Tibial artery (tissue), 4 donors: ENCODE measurements around the gene DLGAP1.

Experiments
- DNase-seq, 2 donors: peaks; one replicate each; pipeline ENCODE4 v3.0.0-alpha.2; 2019
- H3K27ac ChIP-seq, 2 donors: fragments of 200-600 bp; sonication (generic) in 1 of 2; 1 replicate in 1 of 2; 2 replicates in 1 of 2; pipeline ENCODE4 v1.5.1; 2018 to 2019; ENCODE audit warnings: mild to moderate bottlenecking in 1 of 2
- H3K27me3 ChIP-seq, 2 donors: fragments of 200-600 bp; sonication (generic) in 1 of 2; one replicate each; pipeline versions ENCODE4 v1.5.1 to v1.6.0; 2016 to 2019
- H3K36me3 ChIP-seq, 3 donors: fragments of 200-600 bp; sonication (generic) in 2 of 3; one replicate each; pipeline ENCODE4 v1.5.1; 2016 to 2019; ENCODE audit warnings: mild to moderate bottlenecking in 2 of 3
- H3K4me1 ChIP-seq, 4 donors: fragments of 200-600 bp; sonication (generic) in 2 of 4; 1 replicate in 3 of 4; 2 replicates in 1 of 4; pipeline ENCODE4 v1.5.1; 2016 to 2019
- H3K4me3 ChIP-seq, 2 donors: fragments of 200-600 bp; sonication (generic) in 1 of 2; 1 replicate in 1 of 2; 2 replicates in 1 of 2; pipeline ENCODE4 v1.5.1; 2018 to 2019; ENCODE audit warnings: mild to moderate bottlenecking in 2 of 2
- H3K9me3 ChIP-seq, 3 donors: fragments of 200-600 bp; sonication (generic) in 1 of 3; one replicate each; pipeline ENCODE4 v1.5.1; 2016 to 2019
- intact Hi-C: fragments of 100-400 bp; cut with DNase I; formaldehyde crosslinking; loops from one replicate; pipeline ENCODE4 v1.15.0; 2023; ENCODE audit warnings: low total_unique reads
- TF ChIP-seq, protein P1 (sequence below), 2 experiments: fragments of 200-600 bp in 1 of 2; fragments of 450-650 bp in 1 of 2; IDR thresholded peaks; one replicate each; pipeline ENCODE4 v1.5.1; 2017 to 2019; ENCODE audit warnings: antibody characterized with exemption in 2 of 2, mild to moderate bottlenecking in 1 of 2, moderate library complexity in 1 of 2

The DLGAP1 gene

DNA sequence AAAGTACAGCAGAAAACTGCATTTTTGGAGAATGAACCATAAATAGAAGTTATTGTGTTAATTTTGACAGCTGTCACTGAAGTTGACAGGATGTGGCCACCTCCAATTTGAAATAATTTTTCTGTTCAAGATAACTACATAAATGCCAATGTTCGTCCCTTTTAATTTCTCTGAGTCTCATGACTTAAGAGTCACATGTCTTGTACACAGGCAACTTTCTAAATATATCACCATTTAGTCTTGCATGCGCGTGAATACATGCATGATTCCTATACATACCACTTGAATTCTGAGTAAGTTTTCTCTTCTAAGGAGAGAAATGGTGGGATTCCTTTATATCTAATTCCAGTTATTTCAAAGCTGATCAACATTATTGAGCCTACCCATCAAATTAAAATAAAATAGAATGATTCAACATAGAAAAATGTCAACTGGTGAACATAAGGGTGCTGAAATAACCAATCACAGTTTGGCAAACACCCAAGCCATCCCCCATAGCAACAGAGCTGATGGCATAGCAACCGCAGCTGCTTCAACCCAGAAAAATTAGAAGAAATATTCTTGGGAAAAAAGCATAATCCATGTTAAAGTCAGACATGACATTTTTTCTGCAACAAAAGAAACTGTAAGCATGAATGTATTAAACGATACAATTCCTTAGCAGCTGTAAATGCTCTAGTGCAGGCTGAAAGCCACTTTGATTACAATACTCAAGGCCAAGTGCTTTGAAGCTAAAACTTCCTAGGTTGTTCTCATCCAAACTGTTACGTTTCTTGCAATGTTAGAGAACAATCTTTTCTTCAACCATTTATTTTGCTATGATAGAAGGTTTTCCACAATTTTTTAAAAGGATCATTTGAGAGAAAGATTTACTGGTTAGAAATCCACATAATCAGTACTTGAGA is 282.7 kb downstream of the DLGAP1 start:
- TF ChIP-seq, protein P1, sequence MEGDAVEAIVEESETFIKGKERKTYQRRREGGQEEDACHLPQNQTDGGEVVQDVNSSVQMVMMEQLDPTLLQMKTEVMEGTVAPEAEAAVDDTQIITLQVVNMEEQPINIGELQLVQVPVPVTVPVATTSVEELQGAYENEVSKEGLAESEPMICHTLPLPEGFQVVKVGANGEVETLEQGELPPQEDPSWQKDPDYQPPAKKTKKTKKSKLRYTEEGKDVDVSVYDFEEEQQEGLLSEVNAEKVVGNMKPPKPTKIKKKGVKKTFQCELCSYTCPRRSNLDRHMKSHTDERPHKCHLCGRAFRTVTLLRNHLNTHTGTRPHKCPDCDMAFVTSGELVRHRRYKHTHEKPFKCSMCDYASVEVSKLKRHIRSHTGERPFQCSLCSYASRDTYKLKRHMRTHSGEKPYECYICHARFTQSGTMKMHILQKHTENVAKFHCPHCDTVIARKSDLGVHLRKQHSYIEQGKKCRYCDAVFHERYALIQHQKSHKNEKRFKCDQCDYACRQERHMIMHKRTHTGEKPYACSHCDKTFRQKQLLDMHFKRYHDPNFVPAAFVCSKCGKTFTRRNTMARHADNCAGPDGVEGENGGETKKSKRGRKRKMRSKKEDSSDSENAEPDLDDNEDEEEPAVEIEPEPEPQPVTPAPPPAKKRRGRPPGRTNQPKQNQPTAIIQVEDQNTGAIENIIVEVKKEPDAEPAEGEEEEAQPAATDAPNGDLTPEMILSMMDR (IDR thresholded peaks at IDR 0.05), result no peak
- Histone ChIP-seq H3K27me3 (no peaks in the 10 kb centered on the region), H3K4me3 (no peak overlapping the region), H3K4me1 (peaks cover 0 to 9% (median 0%) of the 10 kb centered on the region in 4 donors), H3K36me3 (no peaks in the 10 kb centered on the region), H3K27ac (no peak overlapping the region), H3K9me3 (no peaks in the 10 kb centered on the region)
- intact Hi-C loops, result no loop called here
- DNase-seq, result no peak

DNA sequence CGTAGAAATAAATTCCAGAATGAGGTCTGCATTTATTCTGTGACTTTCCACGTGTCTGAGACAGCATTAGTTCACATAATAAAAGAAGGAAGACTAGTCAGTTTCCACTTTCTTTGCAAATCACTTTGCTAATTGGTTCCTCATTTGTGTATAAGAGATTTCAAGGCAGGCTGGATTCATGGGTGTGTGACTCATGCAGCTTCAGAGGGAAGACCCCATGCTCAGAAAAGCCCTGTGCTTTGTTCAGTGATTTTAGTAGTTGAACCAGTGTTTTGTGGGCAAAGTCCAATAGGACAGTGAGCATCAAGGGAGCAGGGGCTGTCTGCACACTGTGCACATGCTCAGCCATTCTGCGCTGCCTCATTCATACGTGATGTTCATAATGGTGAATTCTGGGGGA is 297.8 kb downstream of the DLGAP1 start:
- Histone ChIP-seq H3K9me3 (no peaks in the 10 kb centered on the region), H3K4me3 (no peak overlapping the region), H3K27ac (no peak overlapping the region), H3K4me1 (peaks cover 0 to 3% (median 0%) of the 10 kb centered on the region in 4 donors), H3K27me3 (no peaks in the 10 kb centered on the region), H3K36me3 (no peaks in the 10 kb centered on the region)
- intact Hi-C loops, result no loop called here
- TF ChIP-seq, protein P1 (IDR thresholded peaks at IDR 0.05), result no peak
- no peak for DNase-seq

DNA sequence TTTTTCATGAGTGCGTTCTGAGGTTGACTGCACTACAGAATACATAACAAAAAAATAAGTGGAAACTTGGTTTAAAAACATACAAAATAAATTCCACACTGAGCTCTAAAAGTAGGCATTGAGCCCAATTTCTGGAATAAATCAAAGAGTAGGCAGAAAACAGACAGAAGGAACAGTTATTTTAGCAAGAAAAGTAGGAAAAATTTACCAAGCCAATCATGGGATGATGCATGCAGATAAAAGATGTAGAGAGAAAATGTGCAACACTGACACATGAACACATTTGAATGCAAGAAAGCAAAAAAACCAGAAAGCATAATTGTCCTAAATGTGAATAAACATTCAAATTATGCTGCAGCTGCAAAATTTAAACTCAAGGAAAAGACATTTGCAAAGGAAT is 308.3 kb downstream of the DLGAP1 start:
- Histone ChIP-seq H3K4me3 (no peak overlapping the region), H3K36me3 (no peaks in the 10 kb centered on the region), H3K27me3 (no peaks in the 10 kb centered on the region), H3K9me3 (no peaks in the 10 kb centered on the region), H3K27ac (no peak overlapping the region), H3K4me1 (peaks cover 0 to 22% (median 5%) of the 10 kb centered on the region in 4 donors)
- intact Hi-C loops, result no loop called here
- TF ChIP-seq, protein P1 (IDR thresholded peaks at IDR 0.05), result no peak
- no peak for DNase-seq

DNA sequence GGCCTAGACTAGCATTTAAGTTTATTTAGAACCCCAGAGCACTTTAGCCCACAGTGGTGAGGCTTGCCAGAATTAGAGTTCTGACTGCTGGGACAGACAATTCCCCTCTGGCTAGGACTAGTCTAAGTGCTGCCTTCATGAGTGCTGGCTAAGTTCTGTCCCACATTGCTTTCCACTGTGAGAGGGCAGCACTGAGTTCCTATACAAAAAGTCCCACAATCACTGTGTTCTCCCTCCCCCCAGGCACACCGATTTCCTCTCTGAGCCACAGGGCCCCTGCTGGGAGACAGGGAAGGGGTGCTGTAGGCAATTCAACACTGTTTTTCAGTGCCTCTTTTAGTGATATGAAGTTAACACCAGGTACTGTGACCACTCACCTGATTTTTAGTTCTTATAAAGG is 310.9 kb downstream of the DLGAP1 start:
- TF ChIP-seq, protein P1 (IDR thresholded peaks at IDR 0.05), result no peak
- intact Hi-C loops, result no loop called here
- Histone ChIP-seq H3K36me3 (no peaks in the 10 kb centered on the region), H3K27me3 (no peaks in the 10 kb centered on the region), H3K9me3 (no peaks in the 10 kb centered on the region), H3K4me3 (no peak overlapping the region), H3K4me1 (peaks cover 0 to 17% (median 3%) of the 10 kb centered on the region in 4 donors), H3K27ac (no peak overlapping the region)
- no peak for DNase-seq

DNA sequence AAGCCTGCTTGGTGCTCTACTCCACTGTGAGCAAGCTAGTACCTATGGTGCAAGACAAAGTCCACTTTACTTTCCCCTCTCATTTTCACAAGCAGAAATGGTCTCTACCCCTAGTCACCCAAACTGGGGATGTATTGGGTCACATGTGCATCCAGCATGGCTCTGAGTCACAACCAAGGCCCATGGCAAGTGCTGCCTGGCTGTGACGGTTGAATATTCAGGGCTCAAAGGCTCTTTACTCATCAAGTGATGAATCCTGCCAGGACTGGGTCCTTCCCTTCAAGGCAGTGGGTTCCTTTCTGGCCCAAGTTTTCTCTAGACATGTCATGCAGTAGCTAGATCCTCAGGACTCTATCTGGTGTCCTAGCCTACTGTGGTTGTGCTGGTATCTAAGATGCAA is 311.5 kb downstream of the DLGAP1 start:
- Histone ChIP-seq H3K27ac (no peak overlapping the region), H3K4me3 (no peak overlapping the region), H3K36me3 (no peaks in the 10 kb centered on the region), H3K4me1 (peaks cover 0 to 17% (median 3%) of the 10 kb centered on the region in 4 donors), H3K27me3 (no peaks in the 10 kb centered on the region), H3K9me3 (no peaks in the 10 kb centered on the region)
- DNase-seq, result no peak
- TF ChIP-seq, protein P1 (IDR thresholded peaks at IDR 0.05), result no peak
- intact Hi-C loops, result no loop called here
